HT1080 (cell line): Measurements from ENCODE around the gene TBL1XR1. TPM values are rescaled to one million over a fixed set of nuclear protein-coding genes. Genes with fewer than 3 reads are reported as not detected.
"Not testable (repeated sequence)": the region's sequence is repeated elsewhere in the genome, so short reads cannot be mapped to it uniquely, and the experiment has no call there.

Source experiments
- DNase-seq: peaks from one replicate; pipeline ENCODE4 v3.0.0-alpha.2; 2015; ENCODE audit warnings: low read depth
- total RNA-seq: library from RNA; depleted of rRNA; stranded (reverse); fragments of >200 nt; shearing (Covaris generic); gene quantifications from 2 replicates; pipeline ENCODE4 v1.2.3, GENCODE V29; 2014

The TBL1XR1 gene
- total RNA-seq, 1 experiment from 2014 or later: 158 TPM

- DNase-seq: no peak
These were observed 52.4 kb downstream of the TBL1XR1 start for GRCh38 chr3:177144922-177145321.

GRCh38 chr3:177141899-177142646, 55.2 kb downstream of the TBL1XR1 start:
- no peak for DNase-seq

- no peak for DNase-seq
These were observed 55.8 kb downstream of the TBL1XR1 start for GRCh38 chr3:177141471-177141870.

GRCh38 chr3:177139220-177139619, 58.1 kb downstream of the TBL1XR1 start:
- DNase-seq: not testable (repeated sequence)

- no peak for DNase-seq
These were observed 59.2 kb downstream of the TBL1XR1 start for GRCh38 chr3:177137774-177138705.

- no peak for DNase-seq
These were observed 60.5 kb downstream of the TBL1XR1 start for GRCh38 chr3:177136741-177137140.

- DNase-seq: no peak
These were observed 61.3 kb downstream of the TBL1XR1 start for GRCh38 chr3:177135841-177136492.

- DNase-seq: no peak
These were observed 62.5 kb downstream of the TBL1XR1 start for GRCh38 chr3:177134816-177135210.

- DNase-seq: no peak
These were observed 63.1 kb downstream of the TBL1XR1 start for GRCh38 chr3:177133860-177134815.

- DNase-seq: no peak
These were observed 65.2 kb downstream of the TBL1XR1 start for GRCh38 chr3:177131927-177132636.

GRCh38 chr3:177127008-177127407, 70.3 kb downstream of the TBL1XR1 start:
- no peak for DNase-seq

- peak; percentile 79 for DNase-seq
These were observed 71.1 kb downstream of the TBL1XR1 start for GRCh38 chr3:177126015-177126773.

- DNase-seq: no peak
These were observed 72.4 kb downstream of the TBL1XR1 start for GRCh38 chr3:177124882-177125281.

GRCh38 chr3:177123822-177124221, 73.5 kb downstream of the TBL1XR1 start:
- DNase-seq: no peak

- DNase-seq: no peak
These were observed 75.0 kb downstream of the TBL1XR1 start for GRCh38 chr3:177122183-177122856.

- no peak for DNase-seq
These were observed 77.5 kb downstream of the TBL1XR1 start for GRCh38 chr3:177119829-177120228.

GRCh38 chr3:177114253-177114652, 83.0 kb downstream of the TBL1XR1 start:
- no peak for DNase-seq

- DNase-seq: no peak
These were observed 85.7 kb downstream of the TBL1XR1 start for GRCh38 chr3:177111541-177111949.

GRCh38 chr3:177110895-177111294, 86.4 kb downstream of the TBL1XR1 start:
- no peak for DNase-seq
